Activated CD4-positive, alpha-beta T cell treated with anti-CD3 and anti-CD28 coated beads, Interleukin-2, amount 10 ng/mL, durations not matched to agents 24 days and 14 days (primary cell): ENCODE results near the gene RPS6KL1. TPM values are rescaled to one million over a fixed set of nuclear protein-coding genes. Genes with fewer than 3 reads are reported as not detected.
A peak's percentile ranks its signal among the peaks of the same experiment; 100 is the strongest.

ENCODE experiments used
- DNase-seq: peaks from one replicate; pipeline ENCODE4 v3.0.0; 2022
- H3K27ac Mint-ChIP-seq: one replicate; pipeline ENCODE4 v1.8.0; 2022; ENCODE audit warnings: mild to moderate bottlenecking, mixed read lengths
- H3K27me3 Mint-ChIP-seq: one replicate; pipeline ENCODE4 v1.8.0; 2022; ENCODE audit warnings: mixed read lengths
- H3K36me3 Mint-ChIP-seq: one replicate; pipeline ENCODE4 v1.8.0; 2022; ENCODE audit warnings: low read depth, mild to moderate bottlenecking, mixed read lengths
- H3K4me1 Mint-ChIP-seq: one replicate; pipeline ENCODE4 v1.8.0; 2021; ENCODE audit warnings: mixed read lengths
- H3K4me3 Mint-ChIP-seq: one replicate; pipeline ENCODE4 v1.8.0; 2022; ENCODE audit warnings: mild to moderate bottlenecking, moderate library complexity, mixed read lengths
- H3K9me3 Mint-ChIP-seq: one replicate; pipeline ENCODE4 v1.8.0; 2021; ENCODE audit warnings: mixed read lengths
- intact Hi-C: fragments of 100-400 bp; cut with micrococcal nuclease; formaldehyde crosslinking; loops from one replicate; pipeline ENCODE4 v1.15.1; 2023
- total RNA-seq: library from RNA; stranded (reverse); gene quantifications from 2 replicates; pipeline ENCODE4 v1.2.3, GENCODE V29; 2022

RPS6KL1 gene
- total RNA-seq, 1 donor from 2014 or later, result 9.6 TPM

- Mint-ChIP-seq H3K27me3 (no peaks in the 10 kb centered on the region), H3K27ac (peak overlapping the region; percentile 10), H3K4me1 (peaks cover 21% of the 10 kb centered on the region), H3K9me3 (no peaks in the 10 kb centered on the region), H3K4me3 (no peak overlapping the region), H3K36me3 (no peaks in the 10 kb centered on the region)
- intact Hi-C loops, result loop anchor here (10.0 kb wide), 2 partner anchors 80 to 200 kb away; partner anchors contain the start of genes ACYP1 and ZC2HC1C
- no peak for DNase-seq
These were observed 57.9 kb downstream of the RPS6KL1 start for GRCh38 chr14:74865156-74865555.

- Mint-ChIP-seq H3K27ac (no peak overlapping the region), H3K9me3 (no peaks in the 10 kb centered on the region), H3K36me3 (no peaks in the 10 kb centered on the region), H3K27me3 (no peaks in the 10 kb centered on the region), H3K4me3 (no peak overlapping the region), H3K4me1 (peaks cover 21% of the 10 kb centered on the region)
- DNase-seq, result no peak
- intact Hi-C loops, result loop anchor here (10.0 kb wide), 2 partner anchors 81 to 201 kb away; partner anchors contain the start of genes ACYP1 and ZC2HC1C
These were observed 58.9 kb downstream of the RPS6KL1 start for GRCh38 chr14:74864198-74864597.

GRCh38 chr14:74863274-74863673 lies 59.8 kb downstream of the RPS6KL1 start:
- Mint-ChIP-seq H3K4me1 (peaks cover 21% of the 10 kb centered on the region), H3K4me3 (no peak overlapping the region), H3K27me3 (no peaks in the 10 kb centered on the region), H3K9me3 (no peaks in the 10 kb centered on the region), H3K36me3 (no peaks in the 10 kb centered on the region), H3K27ac (no peak overlapping the region)
- DNase-seq, result no peak
- intact Hi-C loops, result loop anchor here (10.0 kb wide), 2 partner anchors 82 to 202 kb away; partner anchors contain the start of genes ACYP1 and ZC2HC1C

- Mint-ChIP-seq H3K4me3 (no peak overlapping the region), H3K27ac (no peak overlapping the region), H3K9me3 (no peaks in the 10 kb centered on the region), H3K36me3 (no peaks in the 10 kb centered on the region), H3K4me1 (peaks cover 9% of the 10 kb centered on the region), H3K27me3 (no peaks in the 10 kb centered on the region)
- intact Hi-C loops, result loop anchor here (1.0 to 10.0 kb wide), 5 partner anchors 19 to 227 kb away; partner anchors contain the start of genes ACYP1, DLST and ZC2HC1C
- DNase-seq, result no peak
These were observed 61.3 kb downstream of the RPS6KL1 start for GRCh38 chr14:74861734-74862090.

DNA sequence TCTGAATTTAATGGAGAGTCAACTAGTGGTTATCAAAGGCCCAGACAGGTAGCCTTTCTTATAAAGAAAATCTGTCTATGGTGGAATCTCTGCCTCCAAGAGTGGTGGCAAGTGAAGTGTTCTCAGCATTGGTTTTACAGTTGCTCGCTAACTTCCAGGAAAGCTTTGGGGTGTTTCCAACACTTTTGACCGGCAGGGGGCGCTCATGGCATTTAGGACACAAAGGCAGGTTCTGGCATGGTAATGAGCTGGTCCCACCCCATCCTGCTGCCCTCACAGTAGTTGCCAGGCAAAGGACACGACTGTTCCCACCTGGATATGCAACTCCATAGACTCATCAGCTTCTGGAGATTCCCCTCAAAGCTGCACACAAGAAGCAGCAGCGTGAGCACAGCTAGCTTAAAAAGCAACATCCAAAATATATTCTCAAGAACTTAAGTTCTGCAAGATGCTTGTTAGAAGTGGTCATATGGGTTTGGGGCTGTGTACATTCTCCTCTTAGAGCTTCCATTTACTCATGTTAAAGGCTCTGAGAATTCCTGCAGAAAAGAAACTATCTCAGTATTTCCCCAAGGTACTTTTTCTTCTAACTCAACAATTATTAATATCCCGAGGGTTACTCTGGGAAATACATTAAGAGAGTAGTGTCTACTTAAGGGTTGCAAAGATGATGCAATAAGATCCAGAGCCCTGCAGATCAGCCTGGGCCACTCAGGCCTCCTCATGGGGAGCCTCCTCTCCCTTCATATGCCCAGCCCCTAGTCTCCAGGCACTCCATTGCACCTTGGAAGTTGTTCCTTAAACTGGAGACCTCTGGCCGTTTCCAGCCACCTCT lies 61.9 kb downstream of the RPS6KL1 start:
- H3K4me3 Mint-ChIP-seq, result no peak overlapping the region
- no peaks in the 10 kb centered on the region for H3K9me3 Mint-ChIP-seq
- peaks cover 4% of the 10 kb centered on the region for H3K4me1 Mint-ChIP-seq
- no peaks in the 10 kb centered on the region for H3K36me3 Mint-ChIP-seq
- intact Hi-C loops, result loop anchor here (1.0 to 10.0 kb wide), 5 partner anchors 20 to 227 kb away; partner anchors contain the start of genes ACYP1, DLST and ZC2HC1C
- H3K27ac Mint-ChIP-seq, result no peak overlapping the region
- no peaks in the 10 kb centered on the region for H3K27me3 Mint-ChIP-seq
- DNase-seq, result peak; percentile 97

- Mint-ChIP-seq H3K27ac (no peak overlapping the region), H3K27me3 (no peaks in the 10 kb centered on the region), H3K4me3 (no peak overlapping the region), H3K36me3 (no peaks in the 10 kb centered on the region), H3K9me3 (no peaks in the 10 kb centered on the region), H3K4me1 (peaks cover 4% of the 10 kb centered on the region)
- no peak for DNase-seq
- intact Hi-C loops, result loop anchor here (2.0 to 10.0 kb wide), 3 partner anchors 21 to 205 kb away; partner anchors contain the start of genes ACYP1, DLST and ZC2HC1C
These were observed 63.1 kb downstream of the RPS6KL1 start for GRCh38 chr14:74859757-74860552.

DNA sequence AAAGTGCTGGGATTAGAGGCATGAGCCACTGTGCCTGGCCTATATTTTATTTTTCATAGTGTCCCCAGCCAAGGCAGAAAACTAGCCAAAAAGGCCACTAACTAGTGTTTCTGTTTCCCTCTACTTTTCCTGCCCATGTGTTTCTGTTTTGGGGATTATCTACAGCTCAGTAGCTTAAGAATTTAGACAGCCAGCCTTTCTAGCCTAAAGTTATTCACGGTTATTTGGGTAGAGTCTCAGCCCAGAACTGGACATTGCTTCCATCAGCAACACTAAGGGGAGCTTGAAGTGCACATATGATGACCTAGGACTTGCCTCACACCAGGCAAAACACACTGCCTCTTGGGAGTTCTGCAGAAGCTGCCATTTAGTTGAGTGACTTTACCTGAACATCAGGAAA lies 65.0 kb downstream of the RPS6KL1 start:
- H3K9me3 Mint-ChIP-seq, result no peaks in the 10 kb centered on the region
- no peak overlapping the region for H3K4me3 Mint-ChIP-seq
- intact Hi-C loops, result no loop called here
- H3K4me1 Mint-ChIP-seq, result peaks cover 8% of the 10 kb centered on the region
- no peaks in the 10 kb centered on the region for H3K36me3 Mint-ChIP-seq
- no peak for DNase-seq
- no peaks in the 10 kb centered on the region for H3K27me3 Mint-ChIP-seq
- H3K27ac Mint-ChIP-seq, result no peak overlapping the region

DNA sequence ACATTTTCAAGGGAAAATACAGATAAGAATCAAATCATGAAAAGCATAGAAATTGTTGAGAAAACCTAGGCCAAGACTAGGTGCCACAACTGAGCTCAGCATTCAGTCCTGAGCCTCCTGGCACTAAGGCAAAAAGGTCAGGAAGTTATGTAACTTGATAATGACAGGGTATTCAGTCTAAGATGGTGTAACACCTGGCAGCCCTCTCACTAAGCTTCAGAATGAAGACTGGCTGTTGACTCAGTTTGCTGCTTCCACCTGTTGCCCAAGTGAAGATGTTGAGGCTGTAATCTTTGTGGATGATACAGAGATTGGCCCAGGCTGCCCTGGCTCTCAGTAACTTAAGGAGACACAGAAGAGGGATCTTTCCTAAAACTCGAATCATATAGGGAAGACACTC lies 66.7 kb downstream of the RPS6KL1 start:
- no peaks in the 10 kb centered on the region for H3K9me3 Mint-ChIP-seq
- no peak for DNase-seq
- intact Hi-C loops, result no loop called here
- no peaks in the 10 kb centered on the region for H3K36me3 Mint-ChIP-seq
- H3K27me3 Mint-ChIP-seq, result no peaks in the 10 kb centered on the region
- no peak overlapping the region for H3K4me3 Mint-ChIP-seq
- peaks cover 14% of the 10 kb centered on the region for H3K4me1 Mint-ChIP-seq
- H3K27ac Mint-ChIP-seq, result no peak overlapping the region

DNA sequence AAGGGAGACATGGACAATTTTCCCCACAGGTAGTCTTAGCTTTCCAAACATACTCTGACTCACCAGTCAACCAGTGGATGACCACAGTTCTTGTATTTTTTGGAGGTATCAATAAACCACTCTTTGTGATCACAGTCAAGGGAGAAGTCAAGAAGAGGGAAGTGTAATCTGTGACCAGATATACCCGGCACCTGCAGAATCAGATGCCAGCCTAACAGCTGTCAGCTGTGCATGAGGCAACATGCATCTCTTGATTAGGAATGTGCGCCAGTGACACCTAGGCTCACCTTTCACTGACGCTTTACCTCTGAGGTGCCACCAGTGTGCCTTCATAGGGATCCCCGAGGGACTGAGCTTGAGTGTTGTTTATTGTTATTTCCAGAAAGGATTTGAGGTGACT lies 67.1 kb downstream of the RPS6KL1 start:
- H3K4me1 Mint-ChIP-seq, result peaks cover 13% of the 10 kb centered on the region
- H3K9me3 Mint-ChIP-seq, result no peaks in the 10 kb centered on the region
- no peak overlapping the region for H3K27ac Mint-ChIP-seq

DNA sequence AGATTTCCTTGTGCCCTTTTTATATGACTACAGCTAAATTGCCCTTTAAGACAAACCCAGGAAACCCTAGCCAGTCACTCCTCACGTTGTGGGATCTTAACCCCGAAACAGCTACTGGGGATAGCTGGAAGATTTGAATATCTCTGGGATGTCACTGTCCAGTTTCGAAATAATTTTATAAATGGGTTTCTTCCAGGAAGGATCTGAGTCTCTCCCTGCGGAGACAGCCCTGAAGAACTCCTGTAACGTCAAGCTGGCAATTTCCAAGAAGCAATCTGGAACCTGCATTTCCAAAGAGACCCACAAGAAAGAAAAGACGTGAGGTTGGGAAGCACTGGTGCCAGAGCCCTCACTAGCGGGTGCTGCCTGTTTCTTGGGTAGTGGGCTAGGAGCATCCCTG lies 68.0 kb downstream of the RPS6KL1 start:
- intact Hi-C loops, result no loop called here
- H3K9me3 Mint-ChIP-seq, result no peaks in the 10 kb centered on the region
- no peaks in the 10 kb centered on the region for H3K36me3 Mint-ChIP-seq

More for the DNA sequence above, 67.1 kb downstream of the RPS6KL1 start:
- H3K36me3 Mint-ChIP-seq, result no peaks in the 10 kb centered on the region
- H3K27me3 Mint-ChIP-seq, result no peaks in the 10 kb centered on the region
- H3K4me3 Mint-ChIP-seq, result no peak overlapping the region
- intact Hi-C loops, result no loop called here
- DNase-seq, result no peak

More for the DNA sequence above, 68.0 kb downstream of the RPS6KL1 start:
- H3K4me1 Mint-ChIP-seq, result peaks cover 10% of the 10 kb centered on the region
- H3K27ac Mint-ChIP-seq, result no peak overlapping the region
- H3K4me3 Mint-ChIP-seq, result no peak overlapping the region
- H3K27me3 Mint-ChIP-seq, result no peaks in the 10 kb centered on the region
- no peak for DNase-seq

Other genes with a start within 250 kb of the RPS6KL1 start
- gene AREL1, start 210.2 kb downstream of the RPS6KL1 start, total RNA-seq, result 43.5 and 45.5 TPM in 2 replicates
- 64.5 and 68.6 TPM in 2 replicates for gene FCF1, start 210.1 kb downstream of the RPS6KL1 start, total RNA-seq
- gene YLPM1, start 159.9 kb downstream of the RPS6KL1 start, total RNA-seq, result 63.7 and 66.7 TPM in 2 replicates
- gene PROX2, start 47.1 kb downstream of the RPS6KL1 start, total RNA-seq, result not detected in 2 replicates
- gene DLST, start 41.3 kb downstream of the RPS6KL1 start, total RNA-seq, result 110 and 111 TPM in 2 replicates
- gene PGF, start 32.3 kb upstream of the RPS6KL1 start, total RNA-seq, result 0.23 and 0.24 TPM in 2 replicates
- gene EIF2B2, start 79.7 kb upstream of the RPS6KL1 start, total RNA-seq, result 51.6 and 53.3 TPM in 2 replicates
- gene MLH3, start 128.2 kb upstream of the RPS6KL1 start, total RNA-seq, result 27.7 and 28.3 TPM in 2 replicates
- 45.2 and 46.0 TPM in 2 replicates for gene ACYP1, start 140.8 kb upstream of the RPS6KL1 start, total RNA-seq
- 0.82 and 1.6 TPM in 2 replicates for gene ZC2HC1C, start 146.4 kb upstream of the RPS6KL1 start, total RNA-seq
- gene NEK9, start 203.8 kb upstream of the RPS6KL1 start, total RNA-seq, result 66.6 and 68.8 TPM in 2 replicates